ENCODE data around the gene PAK4.
"Not testable (repeated sequence)": the region's sequence is repeated elsewhere in the genome, so short reads cannot be mapped to it uniquely, and the experiment has no call there.

The PAK4 gene

DNA sequence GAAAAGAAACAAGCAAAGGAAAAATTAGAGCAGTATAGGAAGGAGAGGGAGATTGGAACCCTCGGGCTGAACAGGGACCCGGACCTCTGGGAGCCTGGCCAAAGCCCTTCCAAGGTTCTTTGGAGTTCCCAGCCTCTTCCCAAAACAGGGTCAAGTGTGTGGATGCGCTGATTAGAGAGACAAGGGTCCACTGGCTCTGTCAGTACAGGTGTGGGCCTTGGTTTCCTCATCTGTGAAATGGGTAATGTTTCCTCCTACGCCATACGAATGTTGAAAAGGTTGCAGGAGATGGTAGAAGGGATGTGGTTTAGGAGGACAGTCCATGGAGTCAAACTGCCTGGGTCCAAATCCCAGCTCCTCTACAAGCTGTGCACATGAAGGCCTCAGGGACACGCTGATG lies 80.5 kb downstream of the PAK4 start:
- no peak for DNase-seq (ENCODE audit: low read depth, low spot score)

DNA sequence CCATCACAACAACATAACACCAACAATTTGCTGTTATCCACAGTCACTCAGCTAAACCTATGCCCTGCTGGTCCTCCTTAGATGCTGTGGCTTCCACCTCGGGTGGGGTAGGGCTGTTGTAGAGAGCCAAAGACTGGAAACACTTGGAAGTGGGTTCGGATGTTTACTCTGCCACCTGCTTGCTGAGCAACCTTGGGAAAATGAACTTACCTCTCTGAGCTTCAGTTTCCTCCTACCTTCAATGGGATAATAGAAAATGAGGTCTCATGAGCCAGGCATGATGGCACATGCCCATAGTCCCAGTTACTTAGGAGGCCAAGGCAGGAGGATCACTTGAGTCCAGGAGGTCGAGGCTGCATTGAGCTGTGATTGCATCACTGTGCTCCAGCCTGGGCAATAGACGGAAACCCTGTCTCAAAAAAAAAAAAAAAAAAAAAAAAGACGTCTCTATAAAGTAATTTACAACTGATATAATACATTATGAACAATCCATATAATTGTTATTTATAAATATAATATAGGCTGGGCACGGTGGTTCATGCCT lies 81.8 kb downstream of the PAK4 start:
- no peak for DNase-seq (ENCODE audit: low read depth, low spot score)

DNA sequence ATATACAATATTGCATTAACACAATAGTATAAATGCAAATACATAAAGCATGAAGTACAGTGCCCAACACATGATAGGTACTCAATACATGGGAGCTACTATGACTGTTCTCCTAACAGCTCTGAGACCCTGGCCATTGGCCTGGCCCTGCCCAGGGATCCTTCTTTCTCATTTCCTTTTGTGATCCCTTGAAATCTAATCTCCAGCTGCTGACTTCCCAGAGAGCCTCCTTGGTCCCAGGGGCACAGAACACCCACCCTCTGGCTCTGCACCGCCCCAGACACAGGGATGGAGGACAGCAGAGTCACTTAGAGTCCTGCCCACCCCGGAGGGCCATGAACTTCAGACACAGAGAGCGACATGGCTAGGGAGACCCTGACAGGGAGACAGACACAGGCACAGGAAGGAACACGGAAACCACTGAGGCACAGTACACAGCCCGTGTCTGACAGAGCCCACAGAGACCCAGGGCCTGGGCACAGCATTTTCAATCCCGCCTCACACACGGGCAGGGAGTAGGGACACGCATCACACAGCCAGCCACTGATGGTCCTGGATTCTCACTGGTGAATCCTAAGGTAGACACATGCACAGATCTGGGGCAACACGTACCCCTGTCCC lies 82.7 kb downstream of the PAK4 start:
- no peak for DNase-seq (ENCODE audit: low read depth, low spot score)

DNA sequence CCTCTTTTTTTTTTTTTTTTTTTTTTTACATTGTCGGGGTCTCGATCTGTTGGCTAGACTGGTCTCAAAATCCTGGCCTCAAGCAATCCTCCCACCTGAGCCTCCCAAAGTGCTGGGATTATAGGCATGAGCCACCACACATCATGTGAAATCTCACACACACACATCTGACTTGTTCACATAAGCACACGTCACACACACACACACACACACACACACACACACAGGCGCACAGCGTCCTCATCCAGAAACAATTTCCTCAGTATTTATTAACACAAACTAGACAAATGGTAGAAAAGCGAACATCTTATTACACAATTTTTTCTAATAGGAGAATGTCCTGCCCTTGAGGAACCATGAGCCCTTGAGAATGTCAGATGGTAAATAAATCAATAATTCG lies 83.6 kb downstream of the PAK4 start:
- DNase-seq (ENCODE audit: low read depth, low spot score): no peak

DNA sequence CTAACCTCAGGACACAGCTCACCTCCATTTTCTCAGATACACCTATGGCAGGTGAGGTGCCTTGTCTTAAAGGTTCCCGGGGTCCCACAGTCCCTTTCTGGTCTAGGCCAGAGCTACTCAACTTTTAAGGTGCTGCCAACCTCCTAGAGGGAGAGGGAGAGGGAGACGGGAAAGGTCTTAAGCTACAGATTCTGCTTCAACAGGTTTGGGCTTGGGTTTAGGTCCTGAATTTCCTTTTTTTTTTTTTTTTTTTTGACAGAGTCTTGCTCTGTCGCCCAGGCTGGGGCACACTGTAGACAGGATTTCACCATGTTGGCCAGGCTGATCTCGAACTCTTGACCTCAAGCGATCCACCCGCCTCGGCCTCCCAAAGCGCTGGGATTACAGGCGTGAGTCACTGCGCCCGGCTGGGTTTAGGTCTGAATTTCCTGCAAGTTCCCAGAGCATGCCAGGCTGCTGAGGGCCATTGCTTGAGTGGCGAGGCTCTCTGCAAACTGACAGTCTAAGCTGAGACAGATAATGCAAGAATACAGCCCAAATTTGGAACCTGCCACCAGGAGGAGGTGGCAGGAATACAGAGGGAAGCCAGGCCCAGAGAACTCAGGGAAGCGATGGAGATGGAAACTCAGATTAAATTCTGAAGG lies 86.3 kb downstream of the PAK4 start:
- DNase-seq (ENCODE audit: low read depth, low spot score): no peak

DNA sequence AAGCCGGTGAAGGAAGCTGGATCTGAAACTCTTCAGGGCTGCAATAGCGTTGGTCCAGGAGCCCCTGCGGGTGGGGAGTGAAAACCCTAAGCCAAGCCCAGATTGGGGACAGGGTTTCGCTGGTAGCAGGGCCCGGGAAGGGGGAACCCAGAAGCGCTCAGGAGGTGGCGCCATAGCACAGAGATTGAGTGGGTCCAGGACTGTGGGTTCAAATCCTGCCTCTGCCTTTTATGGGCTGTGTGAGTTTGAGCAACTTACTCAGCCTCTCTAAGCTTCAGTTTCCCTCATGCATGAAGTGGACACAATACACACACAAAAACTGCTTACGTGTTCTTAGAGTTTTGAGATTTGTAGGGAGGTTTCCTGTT lies 86.8 kb downstream of the PAK4 start:
- no peak for DNase-seq (ENCODE audit: low read depth, low spot score)

DNA sequence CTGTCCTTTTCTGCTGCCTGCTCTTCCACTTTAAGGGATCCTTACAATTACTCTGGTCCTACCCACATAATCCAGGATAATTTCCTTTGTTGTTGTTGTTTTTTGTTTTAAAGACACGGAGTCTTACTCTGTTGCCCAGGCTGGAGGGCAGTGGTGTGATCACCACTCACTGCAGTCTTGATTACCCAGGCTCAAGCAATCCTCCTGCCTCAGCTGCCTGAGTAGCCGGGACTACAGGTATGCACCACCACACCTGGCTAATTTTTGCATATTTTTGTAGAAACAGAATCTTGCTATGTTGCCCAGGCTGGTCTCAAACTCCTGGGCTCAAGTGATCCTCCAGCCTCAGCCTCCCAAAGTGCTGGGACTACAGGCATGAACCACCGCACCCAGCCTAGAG lies 89.7 kb downstream of the PAK4 start:
- not testable (repeated sequence) for DNase-seq (ENCODE audit: low read depth, low spot score)

DNA sequence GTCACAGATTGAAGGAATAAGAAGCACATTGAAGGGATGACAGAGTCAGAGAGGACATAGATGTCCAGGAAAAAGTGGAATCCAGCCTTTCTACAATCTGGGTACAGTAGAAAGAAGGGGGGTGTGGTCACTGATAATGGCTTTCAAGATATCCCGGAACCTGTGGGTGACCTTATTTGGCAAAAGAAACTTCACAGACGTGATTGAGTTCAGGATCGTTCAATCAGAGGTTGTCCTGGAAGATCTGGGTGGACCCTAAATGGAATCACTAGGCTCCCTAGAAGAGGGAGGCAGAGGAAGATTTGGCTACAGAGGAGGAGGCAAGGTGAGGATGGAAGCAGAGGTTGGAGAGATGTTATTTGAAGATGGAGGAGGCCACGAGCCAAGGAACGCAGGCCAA lies 91.5 kb downstream of the PAK4 start:
- no peak for DNase-seq (ENCODE audit: low read depth, low spot score)

DNA sequence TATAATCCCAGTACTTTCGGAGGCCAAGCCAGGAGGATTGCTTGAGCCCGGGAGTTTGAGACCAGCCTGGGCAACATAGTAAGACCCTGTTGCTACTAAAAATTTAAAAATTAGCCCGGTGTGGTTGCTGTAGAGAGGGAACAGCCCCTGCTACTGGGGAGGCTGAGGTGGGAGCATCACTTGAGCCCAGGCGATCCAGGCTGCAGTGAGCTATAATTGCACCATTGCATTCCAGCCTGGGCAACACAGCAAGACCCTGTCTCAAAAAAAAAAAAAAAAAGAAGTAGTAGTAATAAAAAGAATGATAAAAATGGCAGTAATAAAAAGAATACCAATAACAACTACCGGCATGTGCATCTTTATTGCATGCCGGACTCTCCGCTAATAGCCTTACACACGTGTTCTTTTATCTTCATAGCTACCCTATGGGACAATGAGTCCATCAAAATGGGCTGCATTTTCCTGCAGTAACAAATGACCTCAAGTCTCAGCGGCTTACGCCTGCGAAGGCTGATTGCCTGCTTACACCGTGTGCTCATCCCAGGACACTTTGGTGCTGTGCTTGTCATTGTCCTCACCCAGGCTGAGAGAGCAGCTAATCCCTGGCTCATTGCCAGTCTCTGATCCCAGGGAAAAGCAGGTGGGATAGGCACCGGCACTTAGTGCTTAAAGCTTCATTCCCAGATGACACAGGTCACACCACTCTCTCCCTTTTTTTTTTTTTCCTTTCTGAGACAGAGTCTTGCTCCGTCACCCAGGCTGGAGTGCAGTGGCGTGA lies 92.8 kb downstream of the PAK4 start:
- no peak for DNase-seq (ENCODE audit: low read depth, low spot score)

DNA sequence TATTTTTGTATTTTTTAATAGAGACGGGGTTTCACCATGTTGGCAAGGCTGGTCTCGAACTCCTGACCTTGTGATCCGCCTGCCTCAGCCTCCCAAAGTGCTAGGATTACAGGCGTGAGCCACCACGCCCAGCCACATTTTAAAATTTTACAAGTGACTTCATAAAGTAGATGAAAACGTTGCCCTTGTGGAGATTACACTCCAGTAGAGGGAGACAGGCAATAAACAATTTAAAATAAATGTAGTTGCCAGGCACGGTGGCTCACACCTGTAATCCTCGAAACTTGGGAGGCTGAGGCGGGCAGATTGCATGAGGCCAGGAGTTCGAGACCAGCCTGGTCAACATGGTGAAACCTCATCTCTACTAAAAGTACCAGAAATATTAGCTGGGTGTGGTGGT lies 93.5 kb downstream of the PAK4 start:
- DNase-seq (ENCODE audit: low read depth, low spot score): not testable (repeated sequence)

DNA sequence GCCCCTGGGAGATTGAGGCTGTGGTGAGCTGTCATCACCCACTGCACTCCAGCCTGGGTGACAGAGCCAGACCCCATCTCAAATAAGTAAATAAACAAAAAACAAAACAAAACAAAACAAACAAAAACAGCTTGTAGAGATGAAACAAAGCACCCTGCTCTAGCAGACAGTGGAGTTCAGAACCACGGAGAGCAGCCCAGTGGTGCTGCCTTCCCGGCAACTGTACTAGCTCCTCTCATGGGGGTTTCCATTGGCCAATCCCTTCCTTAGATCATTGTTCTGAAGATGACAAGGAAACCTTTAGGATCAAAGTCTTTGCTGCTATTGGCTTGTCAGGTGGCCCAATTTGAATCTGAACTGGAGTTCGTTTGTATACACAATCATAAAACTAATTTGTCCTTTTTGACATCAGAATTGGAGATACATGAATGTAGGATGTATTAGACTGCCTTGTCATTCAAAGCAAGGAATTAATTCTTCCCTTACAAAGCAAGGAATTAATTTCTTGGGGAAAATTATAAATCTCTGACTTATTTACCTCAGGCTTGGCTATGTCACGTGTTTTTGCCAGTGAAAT lies 98.2 kb downstream of the PAK4 start:
- no peak for DNase-seq (ENCODE audit: low read depth, low spot score)

DNA sequence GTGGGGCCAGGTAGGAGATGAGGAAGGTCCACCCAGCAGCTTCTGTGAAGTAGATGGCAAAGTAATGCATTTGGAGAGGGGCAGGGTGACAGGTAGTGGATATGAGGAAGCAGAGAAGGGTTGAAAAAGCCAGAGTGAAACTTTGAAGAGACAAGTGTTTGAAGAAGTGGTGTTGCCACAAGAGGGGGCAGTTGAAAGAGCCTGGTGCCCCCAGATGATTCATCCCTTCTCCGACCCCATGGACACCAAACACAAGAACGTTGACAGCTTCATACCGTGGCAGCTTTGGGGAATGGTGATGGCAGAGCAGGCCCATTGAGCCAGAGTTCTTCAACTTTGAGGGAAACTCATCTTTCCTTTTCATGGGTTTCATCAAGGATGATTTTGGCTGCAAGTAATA lies 99.3 kb downstream of the PAK4 start:
- no peak for DNase-seq (ENCODE audit: low read depth, low spot score)
